CD4-positive, CD25-positive, alpha-beta regulatory T cell (primary cell): ENCODE data around the gene RNF220. TPM values are rescaled to one million over a fixed set of nuclear protein-coding genes. Genes with fewer than 3 reads are reported as not detected.

ENCODE experiments used
- ATAC-seq, 2 donors: fragments of 150-1000 bp; cut with Tn5 transposase; one replicate each; pipeline ENCODE4 v1.10.0; 2021; ENCODE audit warnings: low read depth in 2 of 2, moderate number of reproducible peaks in 2 of 2, moderate library complexity in 1 of 2
- DNase-seq, 3 donors: peaks; one replicate each; pipeline versions ENCODE4 v3.0.0 to v3.0.0-alpha.2; 2012 to 2022; ENCODE audit warnings: mixed read lengths in 1 of 3
- H3K27ac ChIP-seq: one replicate; pipeline ENCODE4 v1.7.0; 2013; ENCODE audit warnings: mild to moderate bottlenecking, low read length; ENCODE audit not compliant: insufficient read depth, poor library complexity, severe bottlenecking
- H3K27me3 ChIP-seq: one replicate; pipeline ENCODE4 v1.7.0; 2013; ENCODE audit warnings: low read length; ENCODE audit not compliant: control insufficient read depth, insufficient read depth
- H3K36me3 ChIP-seq: one replicate; pipeline ENCODE4 v1.7.0; 2013; ENCODE audit warnings: mild to moderate bottlenecking, low read length, moderate library complexity; ENCODE audit not compliant: control insufficient read depth, insufficient read depth
- H3K4me1 ChIP-seq: 2 replicates; pipeline ENCODE4 v1.7.0; 2013; ENCODE audit warnings: mild to moderate bottlenecking, low read length; ENCODE audit not compliant: insufficient read depth, control insufficient read depth, poor library complexity, severe bottlenecking
- H3K4me3 ChIP-seq: one replicate; pipeline ENCODE4 v1.7.0; 2013; ENCODE audit warnings: low read depth, mild to moderate bottlenecking, low read length, moderate library complexity
- H3K9me3 ChIP-seq, 2 experiments: 1 replicate in 1 of 2; 2 replicates in 1 of 2; pipeline ENCODE4 v1.7.0; 2013; ENCODE audit warnings: low read length in 2 of 2, mild to moderate bottlenecking in 1 of 2, moderate library complexity in 1 of 2; ENCODE audit not compliant: control insufficient read depth in 2 of 2
- H3K27ac Mint-ChIP-seq, 3 donors: one replicate each; pipeline ENCODE4 v1.8.0; 2020 to 2022; ENCODE audit warnings: mild to moderate bottlenecking in 3 of 3, mixed read lengths in 3 of 3, moderate library complexity in 2 of 3
- H3K27me3 Mint-ChIP-seq: one replicate; pipeline ENCODE4 v1.8.0; 2022; ENCODE audit warnings: mild to moderate bottlenecking, mixed read lengths
- H3K36me3 Mint-ChIP-seq: one replicate; pipeline ENCODE4 v1.8.0; 2020; ENCODE audit warnings: mixed read lengths
- H3K4me1 Mint-ChIP-seq, 4 donors: one replicate each; pipeline ENCODE4 v1.8.0; 2020 to 2022; ENCODE audit warnings: mixed read lengths in 4 of 4, mild to moderate bottlenecking in 1 of 4
- H3K4me3 Mint-ChIP-seq, 4 donors: one replicate each; pipeline ENCODE4 v1.8.0; 2020 to 2022; ENCODE audit warnings: mild to moderate bottlenecking in 4 of 4, mixed read lengths in 4 of 4, moderate library complexity in 3 of 4
- H3K9me3 Mint-ChIP-seq, 7 donors: one replicate each; pipeline ENCODE4 v1.8.0; 2020 to 2022; ENCODE audit warnings: mixed read lengths in 7 of 7, mild to moderate bottlenecking in 3 of 7, moderate library complexity in 2 of 7
- polyA plus RNA-seq, 4 donors: library from polyadenylated mRNA; unstranded; fragments of 300-500 nt; fragmentation: Illumina TruSeq; gene quantifications; one replicate each; pipeline ENCODE4 v1.2.3, GENCODE V29; 2021
- total RNA-seq: library from RNA; stranded (reverse); gene quantifications from one replicate; pipeline ENCODE4 v1.2.3, GENCODE V29; 2022

Gene RNF220
- total and polyA plus RNA-seq, 5 donors from 2014 or later, result 73.2 to 94.8 (median 83.1) TPM

GRCh38 chr1:44390277-44390676, 14.8 kb upstream of the RNF220 start:
- no peaks in the 10 kb centered on the region for H3K36me3 ChIP-seq
- H3K4me3 ChIP-seq, result no peak overlapping the region
- no peaks in the 10 kb centered on the region for H3K9me3 ChIP-seq
- no peak overlapping the region for H3K27ac ChIP-seq
- Mint-ChIP-seq H3K36me3 (peaks cover 2% of the 10 kb centered on the region), H3K9me3 (peaks cover 0 to 3% (median 0%) of the 10 kb centered on the region in 7 donors), H3K4me3 (no peak overlapping the region), H3K4me1 (no peaks in the 10 kb centered on the region), H3K27ac (no peak overlapping the region), H3K27me3 (peaks cover 28% of the 10 kb centered on the region)
- peaks cover 30% of the 10 kb centered on the region for H3K27me3 ChIP-seq
- DNase-seq (no peak), ATAC-seq (no peak)
- H3K4me1 ChIP-seq, result no peaks in the 10 kb centered on the region

GRCh38 chr1:44401256-44402228, 3.5 kb upstream of the RNF220 start:
- Histone ChIP-seq H3K27ac (no peak overlapping the region), H3K9me3 (no peaks in the 10 kb centered on the region), H3K36me3 (no peaks in the 10 kb centered on the region), H3K4me3 (no peak overlapping the region), H3K4me1 (peaks cover 21% of the 10 kb centered on the region), H3K27me3 (peaks cover 51% of the 10 kb centered on the region)
- H3K27me3 Mint-ChIP-seq, result peaks cover 87% of the 10 kb centered on the region
- ATAC-seq (no peak), DNase-seq (no peak)
- peaks cover 0 to 10% (median 0%) of the 10 kb centered on the region in 7 donors for H3K9me3 Mint-ChIP-seq
- no peak overlapping the region for H3K4me3 Mint-ChIP-seq
- H3K4me1 Mint-ChIP-seq, result peaks cover 0 to 17% (median 4%) of the 10 kb centered on the region in 4 donors
- no peaks in the 10 kb centered on the region for H3K36me3 Mint-ChIP-seq
- H3K27ac Mint-ChIP-seq, result no peak overlapping the region

- peaks cover 50% of the 10 kb centered on the region for H3K27me3 Mint-ChIP-seq
- peak; percentile 37 to 58 for ATAC-seq
- no peaks in the 10 kb centered on the region for H3K36me3 Mint-ChIP-seq
- peaks cover 0 to 39% (median 15%) of the 10 kb centered on the region in 4 donors for H3K4me1 Mint-ChIP-seq
- peak overlapping the region in 1 of 3 donors; percentile 14 for H3K27ac Mint-ChIP-seq
- no peak overlapping the region for H3K27ac ChIP-seq
- H3K4me3 ChIP-seq, result peak overlapping the region; percentile 59
- peak overlapping the region; percentile 69 to 93 (median 88) for H3K4me3 Mint-ChIP-seq
- DNase-seq, result peak in 2 of 3 donors; percentile 23 to 57
- no peaks in the 10 kb centered on the region for H3K9me3 ChIP-seq
- H3K36me3 ChIP-seq, result no peaks in the 10 kb centered on the region
- H3K27me3 ChIP-seq, result peaks cover 49% of the 10 kb centered on the region
- peaks cover 44% of the 10 kb centered on the region for H3K4me1 ChIP-seq
- H3K9me3 Mint-ChIP-seq, result peaks cover 0 to 7% (median 0%) of the 10 kb centered on the region in 7 donors
Measured at GRCh38 chr1:44405798-44406736, 1.0 kb downstream of the RNF220 start.

- Mint-ChIP-seq H3K4me1 (peaks cover 0 to 39% (median 15%) of the 10 kb centered on the region in 4 donors), H3K36me3 (no peaks in the 10 kb centered on the region), H3K27me3 (peaks cover 43% of the 10 kb centered on the region), H3K27ac (no peak overlapping the region), H3K4me3 (peak overlapping the region; percentile 5 to 90 (median 58)), H3K9me3 (peaks cover 0 to 7% (median 0%) of the 10 kb centered on the region in 7 donors)
- H3K4me3 ChIP-seq, result no peak overlapping the region
- peaks cover 44% of the 10 kb centered on the region for H3K4me1 ChIP-seq
- DNase-seq (peak in 1 of 3 donors; percentile 10), ATAC-seq (no peak)
- H3K9me3 ChIP-seq, result no peaks in the 10 kb centered on the region
- H3K36me3 ChIP-seq, result no peaks in the 10 kb centered on the region
- peaks cover 51% of the 10 kb centered on the region for H3K27me3 ChIP-seq
- no peak overlapping the region for H3K27ac ChIP-seq
Measured at GRCh38 chr1:44406737-44407429, 1.8 kb downstream of the RNF220 start.

- DNase-seq, result peak in 2 of 3 donors; percentile 6 to 10
- Mint-ChIP-seq H3K9me3 (peaks cover 0 to 5% (median 0%) of the 10 kb centered on the region in 7 donors), H3K36me3 (no peaks in the 10 kb centered on the region), H3K4me3 (peak overlapping the region; percentile 32 to 74 (median 53)), H3K4me1 (peaks cover 0 to 39% (median 15%) of the 10 kb centered on the region in 4 donors), H3K27me3 (peaks cover 40% of the 10 kb centered on the region), H3K27ac (no peak overlapping the region)
- Histone ChIP-seq H3K9me3 (no peaks in the 10 kb centered on the region), H3K27me3 (peaks cover 51% of the 10 kb centered on the region), H3K36me3 (no peaks in the 10 kb centered on the region), H3K4me3 (no peak overlapping the region), H3K27ac (no peak overlapping the region), H3K4me1 (peaks cover 44% of the 10 kb centered on the region)
- no peak for ATAC-seq
Measured at GRCh38 chr1:44407430-44408211, 2.6 kb downstream of the RNF220 start.

GRCh38 chr1:44408212-44408582, 3.1 kb downstream of the RNF220 start:
- Mint-ChIP-seq H3K27me3 (peaks cover 36% of the 10 kb centered on the region), H3K4me1 (peaks cover 0 to 39% (median 15%) of the 10 kb centered on the region in 4 donors), H3K27ac (no peak overlapping the region), H3K9me3 (peaks cover 0 to 5% (median 0%) of the 10 kb centered on the region in 7 donors), H3K36me3 (no peaks in the 10 kb centered on the region), H3K4me3 (peak overlapping the region; percentile 34 to 91 (median 56))
- no peaks in the 10 kb centered on the region for H3K9me3 ChIP-seq
- ATAC-seq (no peak), DNase-seq (peak in 1 of 3 donors; percentile 11)
- peaks cover 44% of the 10 kb centered on the region for H3K4me1 ChIP-seq
- no peaks in the 10 kb centered on the region for H3K36me3 ChIP-seq
- H3K27ac ChIP-seq, result no peak overlapping the region
- H3K4me3 ChIP-seq, result no peak overlapping the region
- peaks cover 50% of the 10 kb centered on the region for H3K27me3 ChIP-seq
